CD4-positive, alpha-beta T cell treated with Interleukin-4 for 1 hour (primary cell): ENCODE data around the gene MAGI2.

ENCODE experiments used
- DNase-seq, 2 donors: peaks; one replicate each; pipeline ENCODE4 v3.0.0-alpha.2; 2020 to 2022

MAGI2 gene

GRCh38 chr7:79298145-79298760, 155.2 kb downstream of the MAGI2 start:
- DNase-seq, result no peak

DNA sequence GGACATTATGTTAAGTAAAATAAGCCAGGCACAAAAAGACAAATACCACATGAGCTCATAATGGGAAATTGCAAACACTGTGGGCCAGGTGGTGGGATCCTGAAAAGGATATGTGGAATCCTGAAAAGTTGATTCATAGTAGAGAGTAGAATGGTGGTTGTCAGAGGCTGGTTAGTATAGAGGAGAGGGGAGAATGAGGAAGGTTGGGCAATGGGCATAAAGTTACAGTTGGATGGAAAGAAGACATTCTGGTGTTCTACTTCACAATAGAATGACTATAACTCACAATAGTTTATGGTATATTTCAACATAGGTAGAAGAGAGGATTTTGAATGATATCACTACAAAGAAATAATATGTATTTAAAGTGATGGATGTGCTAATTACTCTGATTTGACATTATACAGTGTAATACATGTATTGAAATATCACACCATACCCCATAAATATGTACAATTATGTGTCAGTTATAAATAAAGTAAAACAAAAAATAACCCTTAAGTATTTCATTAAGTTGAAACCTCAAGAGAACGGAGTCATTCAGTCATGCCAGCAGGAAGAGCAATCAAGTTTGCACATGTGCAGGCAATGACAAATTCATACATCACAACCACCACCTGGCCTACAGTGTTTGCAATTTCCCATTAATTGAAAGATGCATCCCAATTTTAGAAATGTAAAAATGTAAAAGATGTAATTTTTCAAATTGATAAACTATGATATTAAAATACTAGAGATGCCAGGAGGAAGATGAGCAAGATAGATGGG, 156.7 kb downstream of the MAGI2 start:
- no peak for DNase-seq

GRCh38 chr7:79293655-79294142, 159.8 kb downstream of the MAGI2 start:
- DNase-seq, result no peak

DNA sequence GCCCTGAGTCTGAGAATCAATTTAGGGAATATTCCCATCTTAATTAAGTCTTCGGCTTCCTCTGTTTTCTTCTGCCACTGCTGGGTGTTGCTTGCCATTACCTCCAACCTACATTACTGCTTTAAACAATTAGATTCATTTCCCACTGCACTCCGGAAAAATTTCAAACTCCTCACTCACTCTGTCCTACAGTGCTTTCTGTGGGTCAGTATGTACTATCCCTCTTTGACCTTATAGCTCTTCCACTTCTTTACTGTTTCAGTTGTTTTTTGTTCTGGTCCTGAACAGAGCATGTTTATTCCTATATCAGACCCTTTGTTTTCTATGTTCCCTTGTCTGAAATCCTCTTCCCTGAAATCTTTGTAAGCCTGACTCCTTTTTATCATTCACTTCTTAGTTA, 160.6 kb downstream of the MAGI2 start:
- DNase-seq, result no peak

- no peak for DNase-seq
Observed at GRCh38 chr7:79291498-79291865, 162.0 kb downstream of the MAGI2 start.

- DNase-seq, result no peak
Observed at GRCh38 chr7:79290841-79291497, 162.5 kb downstream of the MAGI2 start.

DNA sequence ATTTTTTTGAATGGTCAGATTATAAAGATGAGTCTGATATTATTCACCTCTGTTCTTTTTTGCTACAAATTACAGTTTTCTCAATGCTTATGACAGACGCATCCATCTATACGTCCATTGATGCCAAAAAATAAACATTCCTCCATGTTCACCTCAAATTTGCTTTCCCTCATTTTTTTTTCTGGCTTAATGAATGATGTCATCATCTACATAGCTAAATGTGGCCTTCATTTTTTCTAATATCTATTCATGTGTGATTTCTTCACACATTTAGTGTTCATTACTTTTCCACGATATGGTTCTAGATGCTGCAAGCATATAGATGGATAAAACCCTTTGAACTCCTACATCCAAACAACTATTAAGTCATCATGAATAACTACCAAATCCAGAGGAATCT, 163.1 kb downstream of the MAGI2 start:
- no peak for DNase-seq

- no peak for DNase-seq
Observed at GRCh38 chr7:79288655-79289054, 164.8 kb downstream of the MAGI2 start.

GRCh38 chr7:79287981-79288380, 165.5 kb downstream of the MAGI2 start:
- DNase-seq, result no peak

DNA sequence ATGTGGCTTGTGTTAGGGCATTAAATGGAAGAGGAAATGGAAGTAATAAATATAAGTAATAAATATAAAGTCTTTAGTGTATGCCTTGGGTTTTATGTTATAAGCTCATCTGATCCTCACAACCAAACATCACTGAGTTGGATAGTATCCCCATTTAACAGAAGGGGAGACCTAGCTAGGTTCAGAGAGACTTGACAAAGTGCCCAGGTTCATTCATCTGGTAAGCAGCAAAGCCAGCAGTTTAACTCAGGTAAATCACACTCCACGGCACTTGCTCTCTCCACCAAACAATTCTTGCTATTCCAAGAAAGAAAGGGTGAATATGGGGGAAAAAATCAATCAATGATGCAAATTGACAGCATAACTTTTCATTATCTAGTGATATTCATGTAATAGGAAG, 167.3 kb downstream of the MAGI2 start:
- DNase-seq, result no peak

- DNase-seq, result no peak
Observed at GRCh38 chr7:79285756-79286155, 167.7 kb downstream of the MAGI2 start.

DNA sequence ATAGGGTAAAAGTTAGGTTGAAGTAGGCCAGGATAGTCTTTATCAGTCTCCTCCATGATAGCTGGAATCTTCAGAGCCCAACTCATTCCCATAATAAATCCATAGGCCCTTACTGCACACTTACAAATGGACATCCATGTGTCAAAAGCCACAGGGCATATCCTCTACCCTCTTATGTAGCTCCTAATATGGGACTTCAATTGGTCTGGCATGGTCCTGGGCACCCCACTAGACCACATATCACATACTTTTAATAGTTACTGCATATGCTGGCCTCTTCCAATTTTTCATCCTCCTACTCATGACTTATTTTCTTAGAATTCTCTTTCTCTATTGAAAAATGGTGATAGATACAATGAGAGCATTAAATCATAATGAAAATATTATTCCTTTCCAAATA, 169.3 kb downstream of the MAGI2 start:
- no peak for DNase-seq

GRCh38 chr7:79282882-79283602, 170.4 kb downstream of the MAGI2 start:
- DNase-seq, result no peak

DNA sequence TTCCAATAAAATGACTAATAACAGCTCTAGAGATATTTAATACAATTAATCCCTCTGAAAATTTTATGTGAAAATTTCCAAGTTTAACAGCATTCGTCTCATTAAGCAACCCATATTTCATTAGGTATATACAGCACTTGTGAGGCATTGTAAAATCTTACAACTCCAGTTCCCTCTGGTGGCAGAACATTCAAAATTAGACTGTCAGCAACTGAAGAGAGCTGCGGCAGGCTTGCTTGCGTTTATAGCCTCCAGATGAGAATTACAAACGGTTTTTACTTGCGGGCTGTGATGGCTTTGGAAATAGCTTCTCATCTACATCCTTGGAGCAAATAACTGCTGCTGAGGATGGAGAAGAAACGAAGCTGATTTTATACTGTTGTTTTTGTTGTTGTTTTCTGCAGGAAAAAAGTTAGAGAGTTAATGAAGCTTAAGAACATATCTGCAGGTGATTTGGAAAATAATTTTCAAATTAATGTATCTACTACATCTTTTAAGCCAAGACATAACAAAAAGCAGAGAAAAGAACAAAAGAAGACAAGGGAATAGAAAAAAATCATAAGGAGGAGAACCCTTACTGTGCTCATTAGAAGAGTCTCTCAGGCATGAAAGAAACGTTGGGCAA, 171.3 kb downstream of the MAGI2 start:
- no peak for DNase-seq

GRCh38 chr7:79281426-79281825, 172.0 kb downstream of the MAGI2 start:
- DNase-seq, result no peak

DNA sequence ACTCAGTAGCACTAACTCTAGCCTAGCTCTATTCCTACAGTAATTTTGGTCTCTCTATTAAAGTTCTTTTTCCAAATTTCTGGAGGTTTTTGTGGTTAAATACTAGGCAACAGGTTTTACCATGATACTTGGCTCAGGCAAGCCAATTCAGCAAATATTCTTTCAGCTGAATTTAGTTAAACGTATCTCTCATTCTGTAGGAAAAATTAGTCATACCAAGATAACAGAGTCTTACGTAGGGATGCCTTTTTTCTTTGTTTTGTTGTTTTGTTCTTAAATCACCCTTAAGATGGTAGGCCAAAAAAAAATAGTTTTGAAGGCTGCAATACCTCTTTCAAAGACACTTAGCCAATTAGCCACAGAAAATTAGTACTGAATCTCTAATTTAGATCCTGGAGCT, 180.5 kb downstream of the MAGI2 start:
- DNase-seq, result no peak

DNA sequence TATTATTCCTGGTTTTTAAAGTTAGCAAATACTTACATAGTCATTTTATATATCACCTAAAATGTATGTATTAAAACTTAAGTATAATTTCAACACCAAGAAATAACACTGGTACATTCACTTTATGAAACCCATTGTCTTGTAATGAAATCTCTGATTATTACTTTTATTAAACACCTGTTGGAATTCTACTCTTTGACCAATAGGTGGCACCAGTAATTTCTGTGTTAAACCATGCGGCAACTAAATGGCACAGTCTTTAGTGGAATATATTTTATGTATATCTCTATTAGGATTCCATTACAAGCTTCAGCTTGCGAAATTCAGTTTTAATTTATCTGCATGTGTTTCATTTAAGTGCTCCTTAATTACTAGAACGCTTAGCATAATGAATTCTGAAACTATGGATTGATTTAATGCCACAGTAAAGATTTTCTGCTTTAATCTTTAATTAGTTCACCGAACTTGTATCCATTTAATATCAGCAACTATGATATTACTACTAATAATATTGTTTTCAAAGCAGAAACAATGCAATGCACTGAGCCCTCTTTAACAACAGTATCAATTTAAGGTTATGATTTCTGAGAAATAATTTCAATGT, 181.3 kb downstream of the MAGI2 start:
- peak in 1 of 2 donors; percentile 1 for DNase-seq

- DNase-seq, result no peak
Observed at GRCh38 chr7:79268730-79269129, 184.7 kb downstream of the MAGI2 start.

GRCh38 chr7:79258826-79259225, 194.6 kb downstream of the MAGI2 start:
- no peak for DNase-seq

- no peak for DNase-seq
Observed at GRCh38 chr7:79257959-79258358, 195.5 kb downstream of the MAGI2 start.

- no peak for DNase-seq
Observed at GRCh38 chr7:79245623-79246249, 207.7 kb downstream of the MAGI2 start.

DNA sequence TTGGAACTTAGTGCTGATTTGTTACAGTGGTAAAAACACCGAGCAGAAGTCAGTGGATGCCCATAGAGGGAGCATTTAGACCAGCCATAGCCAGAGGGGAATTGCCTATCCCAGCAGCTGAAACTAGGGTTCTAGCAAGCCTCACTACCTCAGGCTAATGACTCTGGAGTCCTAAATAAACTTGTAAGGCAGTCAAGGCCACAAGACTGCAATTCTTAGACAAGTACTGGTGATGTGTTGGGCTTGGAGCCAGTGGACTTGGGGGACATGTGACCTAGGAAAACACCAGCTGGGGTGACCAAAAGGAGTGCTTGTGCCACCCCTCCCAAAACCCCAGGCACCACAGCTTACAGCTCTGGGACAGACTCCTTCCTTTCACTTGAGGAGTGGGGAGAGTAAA, 209.0 kb downstream of the MAGI2 start:
- no peak for DNase-seq
